GM19395 (cell line): ENCODE data around the gene ARMH3.

Source experiments
- ATAC-seq: cut with Tn5 transposase; IDR thresholded peaks from one replicate; pipeline ENCODE4 v1.9.1; 2021; ENCODE audit warnings: mild to moderate bottlenecking, moderate library complexity; ENCODE audit not compliant: unreplicated experiment

The ARMH3 gene

DNA sequence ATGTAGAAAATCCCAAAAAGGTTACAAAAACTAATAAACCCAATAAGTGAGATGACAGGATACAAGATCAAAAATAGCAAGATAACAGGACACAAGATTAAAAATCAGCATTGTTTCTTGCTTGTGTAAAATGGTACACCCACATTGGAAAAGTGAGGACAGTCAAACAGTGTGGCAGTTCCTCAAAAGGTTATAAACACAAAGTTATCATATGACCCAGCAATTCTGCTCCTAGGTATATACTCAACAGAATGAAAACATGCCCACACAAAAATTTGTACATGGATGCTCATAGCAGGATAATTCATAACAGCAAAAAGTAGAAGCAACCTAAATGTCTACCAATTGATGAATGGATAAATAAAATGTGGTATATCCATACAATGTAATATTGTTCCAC is 105.8 kb downstream of the ARMH3 start:
- ATAC-seq = no peak

DNA sequence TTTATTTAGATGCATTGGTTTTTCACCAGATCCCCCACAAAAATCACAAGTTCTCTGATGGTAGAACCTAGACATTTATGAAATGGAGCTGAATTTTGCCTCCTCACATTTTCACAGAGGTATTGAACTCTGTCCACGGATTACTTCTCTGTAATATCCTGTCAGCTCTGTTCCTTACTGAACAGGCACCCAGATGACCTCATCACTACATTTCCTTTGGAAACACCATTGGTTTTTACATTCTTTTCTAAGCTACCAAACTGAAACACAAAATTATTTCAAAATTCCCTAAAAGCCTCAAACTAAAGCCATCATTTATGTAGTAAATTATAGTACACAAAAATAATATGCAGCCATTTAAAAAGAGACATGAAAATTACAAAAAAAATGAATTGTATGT is 114.1 kb downstream of the ARMH3 start:
- ATAC-seq = no peak

DNA sequence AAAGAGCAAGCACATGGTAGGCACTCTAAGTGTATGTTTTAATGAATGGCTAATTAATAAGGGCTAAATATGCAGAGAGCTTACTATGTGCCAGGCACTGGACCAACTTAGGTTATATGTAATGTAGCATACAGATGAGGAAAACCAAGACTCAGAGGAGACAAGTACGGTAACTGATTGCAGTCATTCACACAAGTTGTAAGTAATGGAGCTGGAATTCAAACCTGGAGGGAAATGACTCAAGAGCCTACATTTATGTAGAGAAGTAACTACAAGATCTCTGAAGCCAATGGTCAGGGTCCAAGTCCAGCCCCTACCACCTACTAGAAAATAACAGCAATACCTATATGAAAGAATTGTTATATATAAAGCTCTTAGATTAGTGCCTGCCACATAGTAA is 115.1 kb downstream of the ARMH3 start:
- no peak for ATAC-seq

DNA sequence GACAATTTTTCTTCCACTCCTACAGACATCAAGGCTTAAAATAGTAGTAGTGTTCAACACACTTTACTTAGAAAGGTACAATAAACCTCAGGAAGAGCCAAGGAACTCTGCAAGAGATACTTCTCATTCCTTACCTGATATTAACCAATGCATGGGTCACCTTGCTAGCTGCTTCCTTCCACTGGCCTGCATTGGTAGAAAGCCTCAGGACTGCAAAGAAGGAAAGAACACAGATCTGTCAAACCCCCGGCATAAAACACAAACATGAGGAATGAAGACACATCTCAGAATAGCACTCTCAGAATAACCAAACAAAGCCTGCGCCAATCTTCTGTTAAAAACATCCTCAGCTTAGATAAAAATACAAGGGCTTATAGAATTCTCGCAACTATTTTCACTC is 116.2 kb downstream of the ARMH3 start:
- ATAC-seq = no peak

DNA sequence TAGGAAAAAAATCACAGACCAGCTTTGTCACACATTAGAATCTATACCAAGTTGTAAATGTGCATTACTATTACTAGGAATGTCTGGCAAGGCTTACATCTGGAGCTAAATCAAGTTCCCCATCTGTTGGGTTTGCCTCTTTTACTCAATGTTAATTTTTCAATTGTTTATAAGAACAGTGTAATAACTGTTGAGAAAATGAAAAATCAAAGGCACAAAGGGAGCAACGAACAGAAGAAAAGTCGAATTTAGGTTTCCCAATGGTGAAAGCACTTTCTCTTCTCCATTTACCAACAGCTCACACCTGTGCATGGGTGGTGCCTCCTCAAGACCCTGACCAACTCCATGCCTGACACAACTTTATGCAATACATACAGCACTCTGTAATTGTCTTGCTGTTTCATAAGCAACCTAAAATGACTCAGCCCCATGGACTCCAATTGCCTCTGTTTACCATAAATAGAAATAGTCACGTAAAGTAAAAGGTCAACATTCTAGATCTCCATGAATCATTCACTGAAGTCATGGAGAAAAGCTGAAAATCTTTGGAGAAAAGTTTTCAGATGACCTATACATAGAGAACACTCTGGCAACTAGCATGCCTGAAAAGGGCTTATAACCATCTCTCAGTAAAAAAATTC is 116.8 kb downstream of the ARMH3 start:
- no peak for ATAC-seq

DNA sequence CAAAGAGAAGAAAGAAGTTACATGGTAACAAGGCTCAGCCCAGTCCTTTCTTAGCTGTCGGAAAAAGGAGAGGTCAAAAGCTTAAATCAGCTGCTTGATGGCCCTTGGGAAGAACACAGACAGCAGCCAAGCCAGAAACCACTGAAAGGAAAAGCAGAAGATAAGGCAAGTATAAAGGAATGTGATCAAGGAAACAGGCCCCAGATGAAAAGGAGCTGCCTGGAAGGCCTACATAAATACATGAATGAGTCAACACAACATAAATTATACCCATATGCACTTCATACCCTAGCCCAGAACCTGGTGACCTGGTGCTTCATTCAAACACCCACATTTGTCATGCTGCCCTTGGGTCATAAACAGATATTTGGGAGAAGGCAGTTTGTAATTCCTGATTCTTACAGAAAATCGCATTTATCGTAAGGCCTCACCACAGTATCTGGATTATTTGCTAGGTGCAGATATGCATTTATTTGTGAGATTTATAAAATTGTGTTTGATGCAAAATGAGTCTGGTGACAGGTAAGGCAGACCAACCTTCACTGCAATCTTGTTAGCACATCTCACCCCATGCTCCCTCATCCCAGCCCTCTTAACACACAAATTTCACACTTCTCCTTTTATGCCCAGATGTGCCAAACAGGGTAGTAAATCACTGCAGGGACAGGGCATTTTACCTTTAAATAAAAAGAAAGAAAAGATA is 117.5 kb downstream of the ARMH3 start:
- ATAC-seq = no peak

DNA sequence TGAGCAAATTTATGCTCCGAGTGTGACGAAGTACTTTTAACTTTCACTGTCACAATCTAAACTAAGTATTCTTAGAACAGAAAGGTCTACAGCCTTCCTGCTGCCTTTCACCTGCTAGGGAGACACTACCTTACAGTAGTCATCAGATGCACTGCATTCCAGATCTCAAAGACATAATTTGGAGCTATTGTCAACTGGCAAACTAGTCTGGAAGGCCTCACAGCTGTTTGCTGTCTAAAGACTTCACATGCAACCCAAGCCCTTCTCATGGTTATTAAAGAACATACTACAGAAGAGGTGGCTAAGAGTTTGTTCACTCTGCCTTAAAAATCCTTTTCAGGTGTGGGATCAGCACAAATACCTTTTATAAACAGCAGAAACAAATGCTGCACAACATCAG is 120.5 kb downstream of the ARMH3 start:
- no peak for ATAC-seq

DNA sequence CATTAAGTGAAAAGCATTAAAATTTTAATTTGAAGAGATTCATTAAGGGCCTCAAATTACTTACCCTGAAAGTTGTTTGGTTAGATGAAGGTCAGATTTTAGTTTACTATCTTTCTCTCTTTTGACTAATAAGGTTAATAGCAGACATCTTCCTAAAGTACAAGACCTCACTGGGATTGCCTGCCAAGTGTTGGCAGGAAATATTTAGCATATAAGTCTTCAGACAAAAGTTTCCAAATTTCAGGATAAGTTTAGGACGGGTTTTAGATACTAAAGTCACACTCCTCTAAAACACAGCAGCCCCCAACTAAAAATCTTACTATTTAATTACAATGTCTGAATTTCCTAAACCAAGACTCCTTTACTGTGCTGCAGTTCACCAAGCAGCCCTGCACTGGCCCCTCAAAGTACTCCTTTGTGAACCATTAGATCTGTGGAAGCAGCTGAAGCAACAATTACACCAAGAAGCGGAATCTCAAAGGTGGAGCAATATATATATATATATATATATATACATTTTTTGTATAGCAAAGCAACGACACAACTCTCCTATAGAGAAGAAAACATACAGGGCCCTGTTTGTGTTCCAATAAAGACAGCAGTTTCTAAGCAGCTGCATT is 121.2 kb downstream of the ARMH3 start:
- ATAC-seq = no peak

DNA sequence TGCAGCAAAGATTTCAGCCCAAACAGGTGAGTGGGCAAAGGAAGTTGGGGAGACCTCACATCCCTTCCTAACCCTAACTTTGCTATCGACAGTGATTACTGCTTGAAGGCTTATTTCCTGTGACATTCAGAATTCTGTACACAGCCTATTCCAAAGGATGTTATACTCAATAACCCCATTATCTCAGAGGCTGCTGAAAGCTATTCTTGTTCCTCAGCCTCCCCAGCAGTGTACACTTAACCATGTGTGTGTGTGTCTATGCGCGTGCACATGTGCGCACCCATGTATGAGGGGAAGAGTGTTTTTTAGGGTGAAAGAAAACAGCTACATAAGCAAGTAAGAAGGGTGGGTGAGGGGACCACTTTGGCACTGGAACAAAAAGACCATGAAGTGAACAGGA is 122.0 kb downstream of the ARMH3 start:
- ATAC-seq = no peak

DNA sequence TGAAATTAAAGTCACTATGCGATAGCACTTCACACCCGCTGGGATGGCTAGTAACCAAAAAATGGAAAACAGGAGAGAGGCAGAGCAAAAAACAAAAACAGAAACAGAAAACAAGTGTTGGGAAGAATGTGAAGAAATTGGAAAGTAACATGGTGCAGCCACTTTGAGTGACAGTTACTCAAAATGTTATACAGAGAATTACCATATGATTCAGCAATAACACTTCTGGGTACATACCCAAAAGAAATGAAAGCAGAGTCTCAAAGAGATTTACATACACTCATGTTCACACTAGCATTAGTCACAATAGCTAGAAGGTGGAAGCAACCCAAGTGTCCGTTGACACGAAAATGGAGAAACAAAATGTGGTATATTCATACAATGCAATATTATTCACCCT is 123.8 kb downstream of the ARMH3 start:
- ATAC-seq = no peak

DNA sequence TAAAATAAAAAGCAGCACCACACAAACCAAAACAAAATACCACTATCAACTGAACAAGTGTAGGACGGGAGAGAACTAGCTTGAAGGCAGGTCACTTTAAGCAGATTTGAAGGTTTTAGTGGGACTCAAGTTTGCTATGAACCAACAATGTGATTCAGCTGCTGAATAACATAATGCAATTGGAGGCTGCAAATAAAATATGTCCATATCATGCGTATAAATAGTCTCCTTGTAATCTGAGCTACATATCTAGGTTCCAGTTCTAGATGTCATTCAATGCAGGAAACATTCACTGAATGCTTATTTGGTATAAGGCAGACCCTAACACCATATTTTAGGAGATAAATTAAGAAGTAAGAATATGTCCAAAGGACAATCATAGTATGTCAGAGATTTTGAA is 130.9 kb downstream of the ARMH3 start:
- no peak for ATAC-seq

DNA sequence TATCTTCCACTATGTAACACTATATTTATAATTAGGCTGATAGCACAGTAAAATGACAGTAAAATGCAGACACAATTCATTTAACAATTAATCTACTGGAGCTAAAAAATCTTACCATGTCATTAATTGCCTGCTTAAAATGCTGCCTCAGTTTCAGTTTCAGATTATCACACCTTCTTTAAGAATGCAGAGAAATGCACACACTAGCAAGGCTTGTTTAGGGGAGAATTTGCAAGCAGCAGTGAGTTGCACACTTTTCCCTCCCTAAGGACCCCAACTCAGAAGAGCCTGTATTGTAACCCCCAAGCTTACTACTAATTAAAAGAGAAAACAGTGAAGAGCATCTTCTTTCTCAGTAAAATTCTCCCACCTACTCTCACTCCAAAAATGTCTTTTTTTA is 132.7 kb downstream of the ARMH3 start:
- no peak for ATAC-seq

DNA sequence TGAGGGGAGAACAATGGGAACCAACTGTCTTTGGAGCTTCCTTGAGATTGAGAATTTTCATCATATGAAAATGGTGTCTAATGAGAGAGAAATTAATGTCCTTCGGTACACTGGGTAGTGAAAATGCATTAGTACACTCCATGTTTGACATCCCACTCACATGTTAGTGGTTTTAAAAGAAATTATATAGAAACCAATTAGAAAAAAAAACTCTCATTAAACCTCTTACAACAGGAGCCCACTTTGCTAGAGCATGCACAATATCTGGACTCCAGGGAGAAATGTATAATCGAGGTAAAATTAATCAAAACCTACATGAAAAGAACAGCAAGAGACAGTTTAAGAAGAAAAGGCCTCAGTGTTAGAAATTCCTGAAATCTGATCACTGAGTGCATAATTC is 133.1 kb downstream of the ARMH3 start:
- no peak for ATAC-seq

DNA sequence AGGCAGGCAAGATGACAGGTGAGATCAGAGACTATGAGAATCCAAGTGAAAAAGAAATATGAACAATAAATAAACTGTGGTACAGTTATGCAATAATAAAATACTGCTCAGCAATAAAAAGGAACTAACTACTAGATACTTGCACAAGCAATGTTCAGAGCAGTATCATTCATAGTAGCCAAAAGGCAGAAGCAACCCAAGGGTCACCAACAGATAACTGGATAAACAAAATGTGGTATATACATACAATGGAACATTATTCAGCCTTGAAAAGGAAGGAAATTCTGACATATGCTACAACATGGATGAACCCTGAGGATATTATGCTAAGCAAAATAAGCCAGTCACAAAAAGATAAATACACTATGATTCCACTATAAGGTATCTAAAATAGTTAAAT is 135.4 kb downstream of the ARMH3 start:
- no peak for ATAC-seq

DNA sequence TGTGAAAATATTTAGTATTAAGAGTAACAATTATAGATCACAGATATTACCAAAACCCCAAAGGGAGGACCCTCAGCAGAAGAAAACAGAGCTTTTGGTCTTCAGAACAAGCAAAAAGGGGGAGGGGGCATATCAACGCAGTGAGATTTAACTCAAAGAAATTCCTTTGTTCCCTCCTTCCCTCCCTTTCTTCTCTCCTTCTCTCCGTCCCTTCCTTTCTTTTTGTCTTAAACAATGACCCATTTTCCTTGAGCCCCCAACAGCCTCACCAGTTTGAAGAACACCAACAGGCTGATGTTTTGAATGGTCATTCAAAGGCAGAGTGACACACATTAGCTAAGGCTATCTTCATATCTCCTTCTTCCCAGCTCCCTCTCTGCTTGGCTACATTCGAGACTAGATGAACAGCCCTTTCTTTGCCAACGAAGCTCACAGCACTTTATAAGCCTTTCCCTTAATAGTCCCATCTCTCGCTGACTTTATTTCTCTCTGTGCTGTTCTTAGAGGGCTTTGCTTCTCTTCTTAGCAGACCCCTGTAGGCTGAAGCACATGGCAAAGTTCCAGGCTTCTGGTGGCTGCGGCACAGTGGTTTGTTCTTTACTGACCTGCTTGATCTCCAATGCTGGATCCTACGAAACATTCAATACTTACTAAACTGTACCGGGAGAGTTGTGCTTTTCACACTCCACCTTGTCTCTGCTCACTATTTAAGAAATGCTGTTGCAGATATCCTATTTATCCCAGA is 136.8 kb downstream of the ARMH3 start:
- ATAC-seq = no peak

DNA sequence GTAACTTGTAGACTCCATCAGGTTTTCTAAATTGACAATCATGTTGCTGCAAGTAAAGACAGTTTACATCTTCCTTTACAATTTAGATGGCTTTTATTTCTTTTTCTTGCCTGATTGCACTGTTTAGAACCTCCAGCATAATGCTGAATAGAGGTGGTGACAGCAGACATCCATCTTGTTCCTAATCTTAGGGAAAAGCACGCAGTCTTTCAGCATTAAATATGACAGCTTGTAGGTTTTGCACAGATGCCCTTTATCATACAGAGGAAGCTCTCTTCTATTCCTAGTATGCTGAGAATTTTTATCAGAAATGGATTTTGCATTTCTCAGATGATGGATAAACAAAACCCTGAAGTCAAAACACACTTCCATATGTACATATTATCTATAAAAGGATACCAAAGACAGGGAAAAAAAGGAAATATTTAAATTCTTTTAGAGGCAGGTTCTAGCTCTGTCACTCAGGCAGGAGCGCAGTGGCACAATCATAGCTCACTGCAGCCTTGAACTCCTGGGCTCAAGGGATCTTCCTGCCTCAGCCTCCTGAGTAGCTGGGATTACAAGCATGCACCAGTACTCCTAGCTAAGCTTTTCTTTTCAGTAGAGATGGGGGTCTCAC is 143.3 kb downstream of the ARMH3 start:
- ATAC-seq = no peak

DNA sequence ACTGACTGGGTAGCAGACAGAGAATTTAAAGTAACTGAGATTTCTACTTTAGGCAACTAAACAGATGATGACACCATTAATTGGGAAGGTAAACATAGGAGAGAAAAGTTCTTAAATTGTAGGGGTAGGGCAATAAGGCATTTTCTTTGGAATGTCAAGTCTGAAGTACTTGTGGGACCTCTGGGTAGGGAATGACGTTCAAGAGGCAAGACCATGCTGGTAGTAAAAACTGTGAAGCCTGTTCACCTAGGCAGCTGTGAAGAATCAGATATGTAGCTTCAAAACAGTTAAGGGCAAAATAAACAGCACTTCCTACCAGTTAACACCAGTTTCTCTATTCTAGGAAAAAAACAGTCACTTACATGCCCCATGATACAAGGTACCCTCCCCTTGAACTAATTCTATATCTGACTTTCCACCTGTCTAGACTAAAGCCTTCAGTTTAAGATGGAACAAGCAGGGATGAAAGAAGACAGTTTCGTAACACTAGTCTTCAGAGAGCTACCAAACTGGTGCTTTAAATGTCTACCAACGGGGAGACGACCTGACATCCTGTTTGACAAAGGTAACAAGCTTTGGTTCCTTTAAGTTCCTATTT is 149.3 kb downstream of the ARMH3 start:
- no peak for ATAC-seq

DNA sequence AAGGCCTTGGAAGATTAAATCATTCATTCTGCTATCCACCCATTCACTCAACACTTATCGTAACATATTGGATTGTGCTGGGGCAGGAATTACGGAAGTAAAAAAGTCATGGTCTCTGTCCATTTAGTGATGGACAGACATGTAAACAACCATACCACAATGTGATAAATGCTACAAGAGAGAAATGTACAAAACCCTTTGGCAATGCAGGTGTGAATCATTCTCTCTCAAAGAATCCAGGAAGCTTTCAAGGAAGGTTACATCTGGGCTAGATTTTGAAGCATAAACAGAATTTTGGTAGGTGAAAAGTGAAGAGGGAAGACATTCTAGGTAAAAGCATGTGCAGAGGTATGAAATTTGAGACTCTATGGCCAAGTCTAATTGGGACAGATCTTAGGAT is 150.7 kb downstream of the ARMH3 start:
- ATAC-seq = no peak

DNA sequence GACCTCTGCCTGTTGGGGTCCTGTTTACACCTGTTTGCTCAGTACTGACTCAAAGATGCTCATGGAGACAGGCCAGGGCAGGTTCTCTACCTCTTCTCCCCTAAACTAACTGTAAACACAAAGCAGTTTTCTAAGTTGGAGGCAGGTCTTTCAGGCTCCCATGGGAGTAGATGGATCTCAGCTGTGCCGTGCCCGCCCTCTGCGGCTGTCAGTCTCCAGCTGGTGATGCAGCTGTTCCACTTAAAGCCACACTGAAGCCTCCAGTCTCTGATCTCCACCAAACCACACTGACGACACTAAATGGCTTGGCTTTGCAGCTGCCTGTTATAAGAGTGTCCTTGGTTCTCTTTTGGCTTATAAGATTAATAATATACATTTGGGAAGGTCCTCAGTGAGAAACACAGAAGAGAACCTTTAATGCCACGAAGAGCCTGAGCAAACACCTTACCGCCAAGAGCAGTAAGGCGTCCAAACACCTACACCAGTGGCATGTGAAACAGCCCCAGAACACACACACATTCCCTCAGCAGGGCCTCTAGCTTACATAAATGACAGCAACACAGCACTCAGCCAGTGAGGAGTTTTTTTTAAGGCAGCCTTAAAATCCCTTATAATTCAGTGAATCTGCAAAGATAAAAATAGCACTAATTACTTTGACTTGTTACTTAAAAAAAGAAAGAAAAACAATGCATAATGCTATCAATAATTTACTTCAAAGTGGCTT is 152.0 kb downstream of the ARMH3 start:
- peak; percentile 83 for ATAC-seq

DNA sequence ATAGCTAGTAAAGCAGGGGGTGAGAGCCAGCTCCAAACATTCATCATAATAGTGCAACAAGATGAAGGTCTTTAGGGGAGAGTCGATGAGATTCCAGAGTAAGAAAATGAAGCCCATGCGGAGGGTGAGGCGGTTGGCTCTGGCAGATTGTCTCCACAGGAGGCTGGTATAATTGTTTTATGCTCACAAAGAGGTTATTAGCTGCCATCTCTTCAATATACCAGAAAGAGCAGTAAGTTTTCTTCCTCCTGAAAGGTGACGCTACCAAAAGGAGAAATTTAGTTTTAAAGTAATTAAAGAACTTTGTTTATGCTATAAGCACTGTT is 153.2 kb downstream of the ARMH3 start:
- no peak for ATAC-seq
